Body of pancreas (tissue), 4 donors: ENCODE data around the gene TNS3.

Experiments used
- POLR2A ChIP-seq, 3 donors: fragments of 450-650 bp; IDR thresholded peaks; one replicate each; pipeline ENCODE4 v1.6.1; 2016; ENCODE audit warnings: antibody characterized with exemption in 3 of 3, mild to moderate bottlenecking in 2 of 3
- TF ChIP-seq, protein P1 (sequence below), 7 experiments: fragments of 450-650 bp in 4 of 7; fragments of 200-600 bp in 3 of 7; sonication (generic) in 3 of 7; IDR thresholded peaks; one replicate each; pipeline ENCODE4 v1.5.1; 2016 to 2019; ENCODE audit warnings: antibody characterized with exemption in 7 of 7

GRCh38 chr7:47449810-47450590 lies 131.9 kb downstream of the TNS3 start:
- TF ChIP-seq, protein P1, sequence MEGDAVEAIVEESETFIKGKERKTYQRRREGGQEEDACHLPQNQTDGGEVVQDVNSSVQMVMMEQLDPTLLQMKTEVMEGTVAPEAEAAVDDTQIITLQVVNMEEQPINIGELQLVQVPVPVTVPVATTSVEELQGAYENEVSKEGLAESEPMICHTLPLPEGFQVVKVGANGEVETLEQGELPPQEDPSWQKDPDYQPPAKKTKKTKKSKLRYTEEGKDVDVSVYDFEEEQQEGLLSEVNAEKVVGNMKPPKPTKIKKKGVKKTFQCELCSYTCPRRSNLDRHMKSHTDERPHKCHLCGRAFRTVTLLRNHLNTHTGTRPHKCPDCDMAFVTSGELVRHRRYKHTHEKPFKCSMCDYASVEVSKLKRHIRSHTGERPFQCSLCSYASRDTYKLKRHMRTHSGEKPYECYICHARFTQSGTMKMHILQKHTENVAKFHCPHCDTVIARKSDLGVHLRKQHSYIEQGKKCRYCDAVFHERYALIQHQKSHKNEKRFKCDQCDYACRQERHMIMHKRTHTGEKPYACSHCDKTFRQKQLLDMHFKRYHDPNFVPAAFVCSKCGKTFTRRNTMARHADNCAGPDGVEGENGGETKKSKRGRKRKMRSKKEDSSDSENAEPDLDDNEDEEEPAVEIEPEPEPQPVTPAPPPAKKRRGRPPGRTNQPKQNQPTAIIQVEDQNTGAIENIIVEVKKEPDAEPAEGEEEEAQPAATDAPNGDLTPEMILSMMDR (IDR thresholded peaks at IDR 0.05): no peak
- no peak for TF ChIP-seq POLR2A (IDR thresholded peaks at IDR 0.05)
